SK-N-SH (cell line): ENCODE results near the gene MORC1.

Experiments
- CHD2 ChIP-seq: fragments of 150-350 bp; IDR thresholded peaks from 2 replicates; pipeline ENCODE4 v1.6.1; 2018; ENCODE audit warnings: low read length; ENCODE audit not compliant: partially characterized antibody
- EP300 ChIP-seq, 2 experiments: IDR thresholded peaks; 2 replicates each; pipeline versions ENCODE4 v1.4.0 to v1.6.1; 2012; ENCODE audit warnings: borderline replicate concordance in 1 of 2, low read depth in 1 of 2, low read length in 1 of 2
- FOSL2 ChIP-seq: IDR thresholded peaks from 2 replicates; pipeline ENCODE4 v1.4.0; 2012; ENCODE audit warnings: low read depth, mild to moderate bottlenecking, moderate library complexity, borderline replicate concordance
- FOXJ3 ChIP-seq: sonication (generic); formaldehyde crosslinking; IDR thresholded peaks from 2 replicates; pipeline ENCODE4 v1.5.1; 2020; ENCODE audit warnings: mild to moderate bottlenecking, missing genetic modification reagents
- FOXM1 ChIP-seq: IDR thresholded peaks from 2 replicates; pipeline ENCODE4 v1.4.0; 2012; ENCODE audit warnings: low read depth, mild to moderate bottlenecking
- MXI1 ChIP-seq: IDR thresholded peaks from 2 replicates; pipeline ENCODE4 v1.6.1; 2012; ENCODE audit warnings: mild to moderate bottlenecking, low read depth, low read length, improper control_type of control experiment
- POLR2AphosphoS5 ChIP-seq: IDR thresholded peaks from 2 replicates; pipeline ENCODE4 v1.6.1; 2012; ENCODE audit warnings: low read depth, low read length
- RAD21 ChIP-seq: IDR thresholded peaks from 2 replicates; pipeline ENCODE4 v1.6.1; 2012; ENCODE audit warnings: mild to moderate bottlenecking, low read length
- SMC3 ChIP-seq: IDR thresholded peaks from 2 replicates; pipeline ENCODE4 v1.6.1; 2012; ENCODE audit warnings: low read depth, low read length, improper control_type of control experiment
- YY1 ChIP-seq: IDR thresholded peaks from 2 replicates; pipeline ENCODE4 v1.4.0; 2012; ENCODE audit warnings: low read depth, mild to moderate bottlenecking
- TF ChIP-seq, protein P1 (sequence below): fragments of 200-600 bp; sonication (generic); IDR thresholded peaks from 2 replicates; pipeline ENCODE4 v1.6.1; 2017; ENCODE audit warnings: antibody characterized with exemption, mild to moderate bottlenecking, moderate library complexity
- TF ChIP-seq, protein P2 (sequence below): IDR thresholded peaks from 2 replicates; pipeline ENCODE4 v1.6.1; 2012; ENCODE audit warnings: mild to moderate bottlenecking, low read depth, low read length, moderate library complexity
- TF ChIP-seq, protein P3 (sequence below): IDR thresholded peaks from 2 replicates; pipeline ENCODE4 v1.4.0; 2012; ENCODE audit warnings: low read depth

DNA sequence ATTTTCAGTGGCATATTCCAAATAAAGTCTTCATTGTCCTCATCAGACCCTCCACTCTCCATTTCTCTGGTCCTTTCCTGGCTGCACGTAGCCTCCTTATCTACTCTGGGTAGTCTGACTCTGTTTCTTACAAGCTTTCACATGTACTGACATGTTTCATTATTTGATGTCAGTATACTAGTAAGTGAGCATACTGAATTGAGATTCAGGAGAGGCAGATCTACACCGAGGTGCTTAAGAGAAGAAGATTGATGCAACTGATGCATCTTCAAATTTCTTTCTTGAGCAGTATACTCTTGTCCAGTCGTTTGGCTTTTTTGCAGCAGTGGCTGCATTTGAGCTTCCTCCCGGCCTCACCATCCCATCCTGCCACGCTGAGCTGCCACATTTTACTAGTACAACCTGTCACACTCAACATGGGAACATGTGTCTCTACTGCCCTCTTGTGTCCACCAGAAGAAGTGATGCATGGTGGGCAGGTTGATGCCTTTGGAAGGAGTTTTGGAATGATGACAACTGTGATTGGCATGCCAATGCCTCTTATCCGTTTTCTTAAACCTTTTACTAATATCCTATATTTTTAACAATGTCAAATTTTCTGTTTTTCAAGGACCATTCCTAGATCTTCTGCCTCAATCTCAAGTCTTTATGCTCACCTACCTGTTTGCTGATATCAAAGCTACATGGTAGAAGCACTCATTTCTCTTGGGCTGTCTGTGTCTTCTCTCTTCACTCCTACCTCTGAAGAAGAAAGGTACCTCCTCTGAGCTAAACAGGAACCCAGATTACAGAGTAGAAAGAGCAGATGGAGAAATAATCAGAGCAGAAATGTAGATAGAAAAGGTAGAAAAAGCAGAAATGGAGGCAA lies 202.9 kb downstream of the MORC1 start:
- TF ChIP-seq CHD2 (no peak), MXI1 (peak; percentile 78), EP300 (IDR thresholded peaks at IDR 0.05; ENCODE audit: borderline replicate concordance in 1 of 2, low read depth in 1 of 2, low read length in 1 of 2) (no peak), RAD21 (peak; percentile 94), FOXJ3 (CRISPR knock-in tag) (no peak), SMC3 (peak; percentile 92), YY1 (no peak), FOXM1 (no peak), POLR2AphosphoS5 (no peak), FOSL2 (no peak)
- TF ChIP-seq, protein P1, sequence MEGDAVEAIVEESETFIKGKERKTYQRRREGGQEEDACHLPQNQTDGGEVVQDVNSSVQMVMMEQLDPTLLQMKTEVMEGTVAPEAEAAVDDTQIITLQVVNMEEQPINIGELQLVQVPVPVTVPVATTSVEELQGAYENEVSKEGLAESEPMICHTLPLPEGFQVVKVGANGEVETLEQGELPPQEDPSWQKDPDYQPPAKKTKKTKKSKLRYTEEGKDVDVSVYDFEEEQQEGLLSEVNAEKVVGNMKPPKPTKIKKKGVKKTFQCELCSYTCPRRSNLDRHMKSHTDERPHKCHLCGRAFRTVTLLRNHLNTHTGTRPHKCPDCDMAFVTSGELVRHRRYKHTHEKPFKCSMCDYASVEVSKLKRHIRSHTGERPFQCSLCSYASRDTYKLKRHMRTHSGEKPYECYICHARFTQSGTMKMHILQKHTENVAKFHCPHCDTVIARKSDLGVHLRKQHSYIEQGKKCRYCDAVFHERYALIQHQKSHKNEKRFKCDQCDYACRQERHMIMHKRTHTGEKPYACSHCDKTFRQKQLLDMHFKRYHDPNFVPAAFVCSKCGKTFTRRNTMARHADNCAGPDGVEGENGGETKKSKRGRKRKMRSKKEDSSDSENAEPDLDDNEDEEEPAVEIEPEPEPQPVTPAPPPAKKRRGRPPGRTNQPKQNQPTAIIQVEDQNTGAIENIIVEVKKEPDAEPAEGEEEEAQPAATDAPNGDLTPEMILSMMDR: peak; percentile 91
- TF ChIP-seq, protein P2, sequence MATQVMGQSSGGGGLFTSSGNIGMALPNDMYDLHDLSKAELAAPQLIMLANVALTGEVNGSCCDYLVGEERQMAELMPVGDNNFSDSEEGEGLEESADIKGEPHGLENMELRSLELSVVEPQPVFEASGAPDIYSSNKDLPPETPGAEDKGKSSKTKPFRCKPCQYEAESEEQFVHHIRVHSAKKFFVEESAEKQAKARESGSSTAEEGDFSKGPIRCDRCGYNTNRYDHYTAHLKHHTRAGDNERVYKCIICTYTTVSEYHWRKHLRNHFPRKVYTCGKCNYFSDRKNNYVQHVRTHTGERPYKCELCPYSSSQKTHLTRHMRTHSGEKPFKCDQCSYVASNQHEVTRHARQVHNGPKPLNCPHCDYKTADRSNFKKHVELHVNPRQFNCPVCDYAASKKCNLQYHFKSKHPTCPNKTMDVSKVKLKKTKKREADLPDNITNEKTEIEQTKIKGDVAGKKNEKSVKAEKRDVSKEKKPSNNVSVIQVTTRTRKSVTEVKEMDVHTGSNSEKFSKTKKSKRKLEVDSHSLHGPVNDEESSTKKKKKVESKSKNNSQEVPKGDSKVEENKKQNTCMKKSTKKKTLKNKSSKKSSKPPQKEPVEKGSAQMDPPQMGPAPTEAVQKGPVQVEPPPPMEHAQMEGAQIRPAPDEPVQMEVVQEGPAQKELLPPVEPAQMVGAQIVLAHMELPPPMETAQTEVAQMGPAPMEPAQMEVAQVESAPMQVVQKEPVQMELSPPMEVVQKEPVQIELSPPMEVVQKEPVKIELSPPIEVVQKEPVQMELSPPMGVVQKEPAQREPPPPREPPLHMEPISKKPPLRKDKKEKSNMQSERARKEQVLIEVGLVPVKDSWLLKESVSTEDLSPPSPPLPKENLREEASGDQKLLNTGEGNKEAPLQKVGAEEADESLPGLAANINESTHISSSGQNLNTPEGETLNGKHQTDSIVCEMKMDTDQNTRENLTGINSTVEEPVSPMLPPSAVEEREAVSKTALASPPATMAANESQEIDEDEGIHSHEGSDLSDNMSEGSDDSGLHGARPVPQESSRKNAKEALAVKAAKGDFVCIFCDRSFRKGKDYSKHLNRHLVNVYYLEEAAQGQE: no peak
- TF ChIP-seq, protein P3, sequence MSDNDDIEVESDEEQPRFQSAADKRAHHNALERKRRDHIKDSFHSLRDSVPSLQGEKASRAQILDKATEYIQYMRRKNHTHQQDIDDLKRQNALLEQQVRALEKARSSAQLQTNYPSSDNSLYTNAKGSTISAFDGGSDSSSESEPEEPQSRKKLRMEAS: no peak
